DLD1 (cell line): ENCODE data around the gene MYB.
"Not testable (repeated sequence)": the region's sequence is repeated elsewhere in the genome, so short reads cannot be mapped to it uniquely, and the experiment has no call there.

Experiments
- in situ Hi-C: cut with HindIII; loops from 2 replicates; pipeline ENCODE4 v1.10.0; 2017; ENCODE audit warnings: low sequenced_read_pairs

Gene MYB

GRCh38 chr6:135180542-135181332 lies at the start of gene MYB:
Gene MYB (plus strand): TSS chr6:135181308. CDS start chr6:135181514, 206 bp downstream.
- in situ Hi-C loops, result no loop called here

- in situ Hi-C loops, result no loop called here
These were observed 48.3 kb upstream of the MYB start for GRCh38 chr6:135132776-135133175.

DNA sequence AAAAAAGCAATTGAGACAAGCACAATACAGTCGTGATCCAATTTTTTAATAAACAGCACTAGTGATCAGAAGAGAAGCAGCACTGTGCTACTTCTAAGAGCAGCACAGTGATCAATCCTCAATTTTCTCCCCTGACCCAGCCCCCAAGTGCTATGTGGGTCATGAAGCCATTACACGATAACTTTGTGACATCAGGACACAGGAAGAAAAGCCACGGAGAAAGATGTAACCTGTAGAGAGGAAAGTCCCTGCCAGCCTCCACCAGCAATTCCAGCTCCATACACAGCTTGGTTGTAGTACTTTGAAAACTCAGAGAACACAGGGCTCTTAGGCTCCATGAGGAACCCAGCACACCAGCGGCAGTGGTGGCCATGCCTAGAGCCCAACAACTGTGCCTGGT lies 45.3 kb upstream of the MYB start:
- in situ Hi-C loops, result no loop called here

DNA sequence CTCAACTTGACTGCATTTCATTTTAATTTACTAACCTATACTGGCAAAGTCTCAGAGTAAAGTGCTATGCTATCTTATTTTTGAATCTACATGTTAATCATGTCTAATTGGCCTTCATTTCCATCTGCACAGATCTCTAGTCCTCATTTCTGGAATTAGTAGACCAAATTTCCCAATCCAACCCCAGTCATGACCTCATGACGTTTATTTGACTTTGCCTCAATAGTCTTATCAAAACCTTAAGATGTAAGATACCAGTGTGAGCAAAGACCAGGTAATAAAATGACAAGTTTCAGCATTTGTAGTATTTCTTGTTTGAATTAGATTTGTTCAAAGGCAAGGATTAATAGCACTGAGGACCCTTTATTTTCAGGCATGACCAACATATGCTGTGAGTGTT lies 43.3 kb upstream of the MYB start:
- in situ Hi-C loops, result no loop called here

GRCh38 chr6:135141182-135141581 lies 39.9 kb upstream of the MYB start:
- in situ Hi-C loops, result no loop called here

- in situ Hi-C loops, result no loop called here
These were observed 39.4 kb upstream of the MYB start for GRCh38 chr6:135141728-135142127.

DNA sequence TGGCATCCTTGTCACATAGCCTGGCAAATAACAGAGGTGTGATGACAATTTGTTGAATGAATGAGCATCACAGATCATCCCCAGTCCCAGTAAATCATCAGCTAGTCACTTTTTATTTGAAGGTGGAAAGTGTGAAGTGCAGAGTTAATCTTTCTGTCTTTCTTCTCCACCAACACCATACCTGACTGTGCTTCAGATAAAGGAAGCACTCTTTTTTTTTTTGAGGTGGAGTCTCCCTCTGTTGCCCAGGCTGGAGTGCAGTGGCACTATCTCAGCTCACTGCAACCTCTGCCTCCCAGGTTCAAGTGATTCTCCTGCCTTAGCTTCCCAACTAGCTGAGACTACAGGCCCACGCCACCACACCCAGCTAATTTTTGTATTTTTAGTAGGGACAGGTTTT lies 38.9 kb upstream of the MYB start:
- in situ Hi-C loops, result not testable (repeated sequence)

GRCh38 chr6:135144673-135145062 lies 36.4 kb upstream of the MYB start:
- in situ Hi-C loops, result no loop called here

- in situ Hi-C loops, result no loop called here
These were observed 35.9 kb upstream of the MYB start for GRCh38 chr6:135145063-135145800.

DNA sequence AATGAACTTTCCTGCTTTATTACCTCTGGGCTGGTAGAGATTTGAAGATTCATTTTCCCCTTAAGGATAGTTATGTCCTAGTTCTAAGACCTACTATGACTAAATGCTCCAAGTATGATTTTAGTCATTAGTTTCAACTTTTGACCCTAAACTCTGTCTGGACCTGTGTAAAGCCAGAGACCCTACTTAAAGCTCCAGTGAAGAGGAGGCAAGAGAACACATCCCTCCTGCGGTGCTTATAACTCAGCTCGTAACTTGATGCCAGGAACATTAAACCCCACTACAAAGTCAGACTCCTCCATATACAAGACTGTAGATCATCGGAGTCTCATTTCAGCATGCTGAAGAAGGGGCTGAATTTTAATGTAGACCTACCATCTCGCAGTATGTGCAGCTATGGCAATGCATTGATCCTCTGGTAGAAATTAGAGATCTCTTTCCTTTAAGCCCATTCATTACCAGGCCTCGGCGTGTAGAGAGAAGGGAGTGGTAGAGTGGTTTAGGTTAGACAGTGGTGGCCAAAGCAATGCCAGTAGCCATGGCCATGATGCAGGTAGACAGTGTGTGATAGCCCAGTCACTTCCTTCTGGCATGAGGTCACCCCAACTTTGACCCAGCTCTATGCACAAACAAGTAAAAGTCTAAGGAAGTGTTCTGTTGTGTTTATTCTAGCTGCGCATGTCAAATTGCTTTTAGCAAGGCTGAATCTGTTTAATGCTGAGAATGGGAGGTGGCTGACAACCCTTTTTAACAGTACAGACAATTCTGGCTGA lies 34.8 kb upstream of the MYB start:
- in situ Hi-C loops, result no loop called here

DNA sequence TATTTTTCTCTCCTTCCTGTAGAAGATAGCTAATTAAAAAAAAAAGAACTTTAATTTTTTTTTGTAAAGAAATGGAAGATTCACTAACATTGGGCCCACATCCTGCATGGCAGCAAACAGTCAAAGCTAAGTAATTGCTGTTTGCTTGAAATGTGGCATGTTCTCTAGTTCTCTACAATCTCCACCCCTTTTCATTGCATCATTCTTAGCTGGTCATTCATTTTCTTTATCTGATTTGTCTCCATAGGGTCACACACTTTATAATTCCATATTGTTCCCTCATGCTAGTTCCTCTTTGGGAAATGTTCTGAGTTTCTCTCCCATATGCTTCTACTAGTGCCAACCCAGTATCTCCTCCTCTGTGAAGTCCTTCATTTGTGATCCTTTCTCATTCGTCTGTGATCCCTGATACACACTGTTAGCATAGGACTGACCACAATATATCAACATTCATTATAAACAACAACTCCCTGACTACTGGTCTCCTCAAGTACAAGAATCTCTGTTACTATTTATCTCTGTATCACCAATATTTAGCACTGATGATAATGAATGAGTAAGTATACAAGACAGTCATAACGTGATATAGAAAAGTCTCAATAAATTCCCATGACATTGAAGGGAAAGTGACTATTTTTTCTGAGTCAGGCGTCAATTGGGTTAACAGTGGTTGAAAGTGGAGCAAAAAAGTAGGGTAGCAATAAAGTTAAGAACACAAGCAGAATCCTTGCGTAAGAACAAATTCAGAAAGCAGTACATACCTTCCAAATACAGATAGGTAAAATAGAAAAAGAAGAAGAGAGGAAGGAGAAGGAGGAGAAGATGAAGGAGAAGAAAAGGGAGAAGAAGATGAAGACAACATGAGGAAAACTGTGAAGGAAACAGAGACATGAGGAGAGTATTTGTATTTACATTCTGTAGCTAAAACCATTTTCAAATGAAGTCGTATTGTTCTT lies 33.2 kb upstream of the MYB start:
- in situ Hi-C loops, result no loop called here

DNA sequence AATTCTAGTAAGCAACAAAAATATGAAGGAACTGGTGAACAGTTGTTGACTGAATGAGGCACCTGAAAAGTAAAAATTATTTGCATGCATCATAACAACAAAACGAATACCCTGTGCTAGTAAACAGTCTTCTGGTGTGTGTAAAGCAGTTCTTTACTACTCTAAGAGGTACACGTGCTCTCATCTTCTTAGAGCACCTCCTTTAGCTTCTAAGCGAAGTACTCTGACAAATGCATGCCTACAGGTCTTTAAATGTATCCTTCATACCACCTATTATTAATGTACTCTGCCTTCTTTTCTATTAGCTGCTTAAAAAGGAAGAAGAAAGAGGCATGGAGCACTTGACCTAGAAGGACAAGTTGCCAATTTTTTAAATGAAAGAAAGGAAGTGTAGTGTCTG lies 32.2 kb upstream of the MYB start:
- in situ Hi-C loops, result no loop called here

GRCh38 chr6:135149376-135149775 lies 31.7 kb upstream of the MYB start:
- in situ Hi-C loops, result no loop called here

DNA sequence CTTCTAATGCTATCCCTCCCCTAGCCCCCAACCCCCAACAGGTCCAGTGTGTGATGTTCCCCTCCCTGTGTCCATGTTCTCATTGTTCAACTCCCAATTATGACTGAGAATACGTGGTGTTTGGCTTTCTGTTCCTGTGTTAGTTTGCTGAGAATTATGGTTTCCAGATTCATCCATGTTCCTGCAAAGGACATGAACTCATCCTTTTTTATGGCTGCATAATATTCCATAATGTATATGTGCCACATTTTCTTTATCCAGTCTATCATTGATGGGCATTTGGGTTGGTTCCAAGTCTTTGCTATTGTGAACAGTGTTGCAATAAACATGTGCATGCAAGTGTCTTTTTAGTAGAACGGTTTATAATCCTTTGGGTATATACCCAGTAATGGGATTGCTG lies 30.6 kb upstream of the MYB start:
- in situ Hi-C loops, result not testable (repeated sequence)

DNA sequence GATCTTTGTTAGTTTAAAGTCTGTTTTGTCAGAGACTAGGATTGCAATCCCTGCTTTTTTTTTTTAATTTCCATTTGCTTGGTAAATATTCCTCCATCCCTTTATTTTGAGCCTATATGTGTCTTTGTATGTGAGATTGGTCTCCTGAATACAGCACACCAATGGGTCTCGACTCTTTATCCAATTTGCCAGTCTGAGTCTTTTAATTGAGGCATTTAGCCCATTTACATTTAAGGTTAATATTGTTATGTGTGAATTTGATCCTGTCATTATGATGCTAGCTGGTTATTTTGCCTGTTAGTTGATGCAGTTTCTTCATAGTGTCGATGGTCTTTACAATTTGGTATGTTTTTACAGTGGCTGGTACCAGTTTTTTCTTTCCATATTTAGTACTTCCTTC lies 27.0 kb upstream of the MYB start:
- in situ Hi-C loops, result not testable (repeated sequence)

- in situ Hi-C loops, result no loop called here
These were observed 22.7 kb upstream of the MYB start for GRCh38 chr6:135158397-135158796.

DNA sequence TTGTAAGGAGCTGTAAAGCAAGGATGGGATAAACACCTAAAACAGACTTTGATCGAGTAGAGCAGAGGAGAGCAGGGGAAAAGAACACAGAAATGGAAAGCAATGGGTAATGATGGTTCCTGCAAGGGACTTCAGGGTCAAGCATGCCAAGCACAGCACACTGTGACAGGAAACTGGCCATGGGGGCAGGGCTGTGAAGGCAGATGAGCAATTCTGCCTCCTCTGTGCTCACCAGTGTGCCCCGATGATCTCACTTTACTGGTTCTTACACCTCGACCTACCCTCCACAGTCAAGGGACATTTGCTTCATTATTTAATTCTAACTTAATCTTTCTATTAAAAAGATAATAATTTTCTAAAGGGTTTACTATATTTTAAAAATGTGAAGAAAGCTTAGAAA lies 21.6 kb upstream of the MYB start:
- in situ Hi-C loops, result no loop called here

- in situ Hi-C loops, result no loop called here
These were observed 19.4 kb upstream of the MYB start for GRCh38 chr6:135161411-135162395.

DNA sequence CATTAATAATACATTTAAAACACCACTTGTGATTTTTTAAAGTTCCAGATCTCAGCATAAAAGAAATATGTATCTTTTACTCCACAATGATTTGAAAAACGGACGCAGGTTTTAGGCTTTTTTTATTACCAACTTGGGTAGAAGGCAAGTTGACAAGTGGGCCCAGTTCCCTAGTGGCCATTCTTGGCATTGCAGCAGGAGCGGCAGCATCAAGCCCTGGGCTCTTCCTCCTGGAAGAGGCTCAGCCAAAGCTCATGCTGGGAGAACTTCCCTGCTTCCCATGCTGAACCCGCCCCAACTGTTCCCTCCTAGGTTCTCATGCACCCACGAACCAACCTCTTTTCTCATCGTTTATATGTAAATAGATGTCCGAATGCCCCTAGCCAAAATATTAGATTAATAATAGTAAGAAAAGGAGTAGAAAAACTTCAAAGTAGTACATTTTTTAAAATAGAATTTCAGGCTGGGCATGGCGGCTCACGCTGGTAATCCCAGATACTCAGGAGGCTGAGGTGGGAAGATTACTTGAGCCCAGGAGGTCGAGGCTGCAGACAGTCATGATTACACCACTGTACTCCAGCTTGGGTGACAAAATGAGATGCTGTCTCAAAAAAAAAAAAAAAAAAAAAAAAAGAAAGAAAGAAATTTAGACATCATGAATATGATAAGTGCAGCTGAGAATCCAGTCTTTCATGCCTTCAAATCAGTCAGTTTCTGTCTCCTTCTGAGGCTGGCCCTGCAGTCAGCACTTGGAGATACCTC lies 18.2 kb upstream of the MYB start:
- in situ Hi-C loops, result no loop called here
